ENCODE results near the gene TMCC3.
A peak's percentile ranks its signal among the peaks of the same experiment; 100 is the strongest.
"Not testable (repeated sequence)": the region's sequence is repeated elsewhere in the genome, so short reads cannot be mapped to it uniquely, and the experiment has no call there.

TMCC3 gene

GRCh38 chr12:94615260-94616181 is 34.8 kb downstream of the TMCC3 start:
- DNase-seq (ENCODE audit: low spot score) = no peak
- no peak for TF ChIP-seq CTCF (IDR thresholded peaks at IDR 0.05; ENCODE audit: extremely low read depth, missing control alignments)

GRCh38 chr12:94614288-94614721 is 36.1 kb downstream of the TMCC3 start:
- DNase-seq (ENCODE audit: low spot score) = no peak
- no peak for TF ChIP-seq CTCF (IDR thresholded peaks at IDR 0.05; ENCODE audit: extremely low read depth, missing control alignments)

GRCh38 chr12:94609917-94610443 is 40.4 kb downstream of the TMCC3 start:
- TF ChIP-seq CTCF (IDR thresholded peaks at IDR 0.05; ENCODE audit: extremely low read depth, missing control alignments) = no peak
- no peak for DNase-seq (ENCODE audit: low spot score)

GRCh38 chr12:94606810-94607209 is 43.5 kb downstream of the TMCC3 start:
- DNase-seq (ENCODE audit: low spot score) = not testable (repeated sequence)

GRCh38 chr12:94604366-94604698 is 46.0 kb downstream of the TMCC3 start:
- no peak for TF ChIP-seq CTCF (IDR thresholded peaks at IDR 0.05; ENCODE audit: extremely low read depth, missing control alignments)

GRCh38 chr12:94603434-94604365 is 46.7 kb downstream of the TMCC3 start:
- DNase-seq (ENCODE audit: low spot score) = peak; percentile 29
- TF ChIP-seq CTCF (IDR thresholded peaks at IDR 0.05; ENCODE audit: extremely low read depth, missing control alignments) = peak; percentile 38

More at GRCh38 chr12:94604366-94604698, 46.0 kb downstream of the TMCC3 start:
- no peak for DNase-seq (ENCODE audit: low spot score)

GRCh38 chr12:94602024-94602423 is 48.3 kb downstream of the TMCC3 start:
- DNase-seq (ENCODE audit: low spot score) = no peak
- TF ChIP-seq CTCF (IDR thresholded peaks at IDR 0.05; ENCODE audit: extremely low read depth, missing control alignments) = no peak

GRCh38 chr12:94601307-94601706 is 49.0 kb downstream of the TMCC3 start:
- DNase-seq (ENCODE audit: low spot score) = not testable (repeated sequence)

All from GM20000 (cell line).